ENCODE measurements around the gene RNF130. TPM values are rescaled to one million over a fixed set of nuclear protein-coding genes. Genes with fewer than 3 reads are reported as not detected.

RNF130 gene
- total RNA-seq, 1 donor from 2014 or later = 183 TPM

DNA sequence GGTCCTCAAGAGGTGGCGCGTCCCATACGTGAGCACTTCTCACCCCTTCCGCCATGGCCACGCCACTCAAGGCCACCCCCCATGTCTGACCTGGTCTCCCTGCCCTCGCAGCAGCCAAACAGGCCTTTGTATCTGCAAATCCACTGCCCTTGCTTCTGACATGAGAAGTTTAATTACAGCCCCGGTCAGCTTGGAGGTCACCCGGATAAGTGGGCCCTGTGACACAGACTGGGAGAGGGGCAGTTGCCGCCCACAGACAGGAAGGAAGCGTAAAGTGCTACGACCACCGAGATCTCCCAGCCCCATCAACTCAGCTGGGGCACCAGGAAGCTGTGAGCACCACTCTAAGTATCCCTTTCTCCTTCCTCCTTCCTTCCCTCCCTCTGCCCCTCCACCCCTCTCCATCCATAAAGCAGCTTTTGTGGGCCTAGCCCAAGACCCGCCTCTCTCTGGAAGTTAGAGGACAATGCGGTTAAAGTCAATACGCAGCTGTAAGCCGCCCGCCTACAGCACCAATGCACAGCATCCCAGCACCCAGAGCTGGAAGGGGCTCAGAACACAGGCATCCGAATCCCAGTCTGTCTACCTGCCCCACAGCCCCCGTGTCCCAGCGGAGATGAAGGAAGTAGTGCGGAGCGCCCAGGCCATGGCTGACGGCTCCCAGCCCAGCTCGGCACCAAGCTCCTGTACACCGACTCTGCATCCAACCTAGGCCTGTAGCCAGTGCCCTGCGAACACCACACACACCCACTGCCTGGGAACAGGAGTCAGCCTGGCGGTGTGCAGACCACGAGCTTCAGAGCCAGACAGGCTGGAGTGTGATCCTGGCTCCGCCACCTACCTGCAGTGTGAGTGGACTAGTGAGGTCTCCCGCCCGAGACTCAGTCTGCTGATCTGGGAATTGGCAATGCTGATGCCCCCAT lies 44.8 kb upstream of the RNF130 start:
- no peak for DNase-seq (ENCODE audit: low spot score)
- Histone ChIP-seq H3F3A (ENCODE audit: low read depth) (no peaks in the 10 kb centered on the region), H3K27ac (no peak overlapping the region), H2AFZ (replicated peaks) (peak overlapping the region; percentile 44), H3K36me3 (no peaks in the 10 kb centered on the region), H3K9me3 (ENCODE audit: low read depth) (no peaks in the 10 kb centered on the region), H4K20me1 (ENCODE audit: low read depth) (no peaks in the 10 kb centered on the region), H3K4me2 (peak overlapping the region; percentile 18), H3K79me2 (ENCODE audit: low read depth) (no peaks in the 10 kb centered on the region), H3K4me1 (peaks cover 17% of the 10 kb centered on the region), H3K27me3 (no peaks in the 10 kb centered on the region), H3K4me3 (no peak overlapping the region), H3K9ac (no peak overlapping the region)
- H3K4me3 Mint-ChIP-seq = no peak overlapping the region
- peak overlapping the region; percentile 69 for H3K27ac Mint-ChIP-seq
- peaks cover 4% of the 10 kb centered on the region for H3K27me3 Mint-ChIP-seq (ENCODE audit: insufficient read depth, low read depth)
- H3K36me3 Mint-ChIP-seq = no peaks in the 10 kb centered on the region
- H3K4me1 Mint-ChIP-seq = peaks cover 17% of the 10 kb centered on the region
- TF ChIP-seq CTCF (IDR thresholded peaks at IDR 0.05) (no peak), EZH2phosphoT487 (IDR thresholded peaks at IDR 0.05) (no peak), EZH2 (IDR thresholded peaks at IDR 0.05) (no peak)
- H3K9me3 Mint-ChIP-seq = no peaks in the 10 kb centered on the region

DNA sequence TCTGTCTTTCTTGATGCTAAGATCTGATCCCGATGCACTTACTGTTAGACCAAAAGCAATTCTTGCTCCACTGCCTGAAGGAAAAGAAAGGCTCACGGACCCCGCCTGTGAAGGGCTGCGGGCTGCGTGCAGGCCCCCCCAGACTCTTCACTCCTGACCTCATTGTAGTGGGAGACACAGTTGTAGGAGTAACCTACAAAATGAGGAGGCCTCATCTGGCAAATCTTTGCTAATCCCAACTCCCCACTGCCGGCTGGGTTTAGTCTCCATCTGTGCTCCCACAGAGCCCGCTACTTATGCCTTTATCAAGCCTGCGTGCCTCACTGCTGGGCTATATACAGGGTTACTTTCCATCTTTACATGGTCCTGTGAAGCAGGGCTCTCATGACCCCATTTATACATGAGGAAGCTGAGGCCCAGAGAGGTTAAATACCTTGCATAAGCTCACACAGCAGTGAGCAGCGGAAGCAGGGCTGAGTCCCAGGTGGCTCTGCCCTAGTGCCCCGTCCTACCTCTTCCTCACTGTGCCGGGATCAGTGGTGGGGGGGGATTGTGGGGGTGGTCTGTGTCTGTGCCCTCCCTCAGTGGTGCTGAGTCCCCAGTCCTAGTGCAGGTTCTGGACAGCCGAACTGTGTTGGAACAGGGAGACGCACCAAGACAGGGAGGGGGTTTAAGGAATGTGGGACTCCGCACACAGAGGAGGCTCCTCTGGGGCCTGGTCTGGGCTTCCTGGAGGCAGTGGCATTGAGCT lies 43.9 kb upstream of the RNF130 start:
- TF ChIP-seq CTCF (IDR thresholded peaks at IDR 0.05) = no peak
- no peak for TF ChIP-seq EZH2phosphoT487 (IDR thresholded peaks at IDR 0.05)
- TF ChIP-seq EZH2 (IDR thresholded peaks at IDR 0.05) = no peak
- no peaks in the 10 kb centered on the region for H3K79me2 ChIP-seq (ENCODE audit: low read depth)
- H3K4me1 ChIP-seq = peaks cover 17% of the 10 kb centered on the region
- no peak overlapping the region for H3K4me3 Mint-ChIP-seq
- H3K27ac ChIP-seq = no peak overlapping the region
- no peak overlapping the region for H3K4me3 ChIP-seq
- no peaks in the 10 kb centered on the region for H3K36me3 Mint-ChIP-seq
- peaks cover 4% of the 10 kb centered on the region for H3K27me3 Mint-ChIP-seq (ENCODE audit: insufficient read depth, low read depth)
- no peak overlapping the region for H2AFZ ChIP-seq (replicated peaks)
- H3K9ac ChIP-seq = no peak overlapping the region
- no peaks in the 10 kb centered on the region for H3K27me3 ChIP-seq
- H3K27ac Mint-ChIP-seq = peak overlapping the region; percentile 42
- no peaks in the 10 kb centered on the region for H3K9me3 Mint-ChIP-seq
- no peak for DNase-seq (ENCODE audit: low spot score)
- no peaks in the 10 kb centered on the region for H3K9me3 ChIP-seq (ENCODE audit: low read depth)
- peaks cover 17% of the 10 kb centered on the region for H3K4me1 Mint-ChIP-seq
- H3K36me3 ChIP-seq = no peaks in the 10 kb centered on the region
- peak overlapping the region; percentile 18 for H3K4me2 ChIP-seq
- H3F3A ChIP-seq (ENCODE audit: low read depth) = no peaks in the 10 kb centered on the region
- no peaks in the 10 kb centered on the region for H4K20me1 ChIP-seq (ENCODE audit: low read depth)

DNA sequence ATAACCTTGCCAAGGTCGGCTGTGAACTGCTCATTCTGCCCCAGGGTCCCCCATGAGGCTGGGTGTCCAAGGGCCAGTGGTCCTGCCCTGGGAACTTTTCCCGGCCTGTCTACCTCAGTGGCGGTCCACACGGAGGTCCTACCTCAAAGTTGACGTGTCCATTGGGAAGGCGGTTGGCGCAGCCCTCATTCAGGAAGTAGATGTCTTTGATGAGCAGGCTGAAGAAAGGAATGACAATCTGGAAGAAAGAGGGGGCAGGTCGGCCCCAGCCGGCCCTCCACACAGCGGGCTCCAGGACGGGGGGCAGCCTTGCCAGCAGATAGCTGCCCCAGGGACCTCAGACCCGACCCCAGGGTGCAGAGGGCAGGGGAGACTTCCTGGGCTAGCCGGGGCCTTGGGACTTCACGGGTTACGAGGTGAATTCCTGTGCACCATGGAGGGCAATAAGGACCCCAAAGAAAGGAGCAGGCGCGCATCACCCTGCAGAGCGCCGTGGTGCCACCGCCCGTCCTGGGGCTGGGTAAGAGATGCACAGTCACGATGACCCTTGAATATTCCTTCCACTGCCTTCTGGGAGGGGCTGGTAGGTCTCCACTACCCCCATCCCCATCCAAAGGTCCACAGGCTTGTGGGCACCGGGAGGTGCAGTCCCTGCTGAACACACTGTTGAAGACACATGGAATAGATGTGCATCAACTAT lies 42.9 kb upstream of the RNF130 start:
- Histone ChIP-seq H3K27ac (no peak overlapping the region), H3F3A (ENCODE audit: low read depth) (no peaks in the 10 kb centered on the region), H3K9me3 (ENCODE audit: low read depth) (no peaks in the 10 kb centered on the region), H2AFZ (replicated peaks) (no peak overlapping the region), H3K79me2 (ENCODE audit: low read depth) (no peaks in the 10 kb centered on the region), H3K4me3 (no peak overlapping the region), H4K20me1 (ENCODE audit: low read depth) (no peaks in the 10 kb centered on the region), H3K36me3 (no peaks in the 10 kb centered on the region), H3K27me3 (no peaks in the 10 kb centered on the region), H3K9ac (no peak overlapping the region), H3K4me2 (no peak overlapping the region), H3K4me1 (peaks cover 17% of the 10 kb centered on the region)
- TF ChIP-seq CTCF (IDR thresholded peaks at IDR 0.05) (no peak), EZH2 (IDR thresholded peaks at IDR 0.05) (no peak), EZH2phosphoT487 (IDR thresholded peaks at IDR 0.05) (no peak)
- H3K27me3 Mint-ChIP-seq (ENCODE audit: insufficient read depth, low read depth) = peaks cover 4% of the 10 kb centered on the region
- H3K4me3 Mint-ChIP-seq = no peak overlapping the region
- H3K4me1 Mint-ChIP-seq = peaks cover 17% of the 10 kb centered on the region
- no peak overlapping the region for H3K27ac Mint-ChIP-seq
- no peaks in the 10 kb centered on the region for H3K9me3 Mint-ChIP-seq
- H3K36me3 Mint-ChIP-seq = no peaks in the 10 kb centered on the region
- DNase-seq (ENCODE audit: low spot score) = no peak
